Kidney epithelial cell (primary cell): ENCODE results near the gene FKBP10. TPM values are rescaled to one million over a fixed set of nuclear protein-coding genes. Genes with fewer than 3 reads are reported as not detected.

Source experiments
- DNase-seq: peaks from one replicate; pipeline ENCODE4 v3.0.0-alpha.2; 2010; ENCODE audit warnings: low read depth
- H3K27me3 ChIP-seq: 2 replicates; pipeline ENCODE4 v1.6.0; 2011; ENCODE audit warnings: low read length; ENCODE audit not compliant: control insufficient read depth, insufficient read depth
- H3K36me3 ChIP-seq: 2 replicates; pipeline ENCODE4 v1.5.1; 2011; ENCODE audit warnings: low read length; ENCODE audit not compliant: control insufficient read depth, insufficient read depth
- H3K4me3 ChIP-seq: 2 replicates; pipeline ENCODE4 v1.5.1; 2011; ENCODE audit warnings: low read depth, mild to moderate bottlenecking, control low read depth, low read length
- CTCF ChIP-seq: IDR thresholded peaks from 2 replicates; pipeline ENCODE4 v1.5.1; 2011; ENCODE audit warnings: mild to moderate bottlenecking, moderate library complexity, low read length, control low read depth, inconsistent platforms; ENCODE audit not compliant: insufficient read depth, poor library complexity, severe bottlenecking
- total RNA-seq: library from RNA; depleted of rRNA; stranded (reverse); fragments of >200 nt; gene quantifications from 2 replicates; pipeline ENCODE4 v1.2.3, GENCODE V29; 2015

FKBP10 gene
- total RNA-seq, 1 donor from 2014 or later: 157 TPM

GRCh38 chr17:41794540-41794975, 18.2 kb upstream of the FKBP10 start:
- DNase-seq: no peak
- Histone ChIP-seq H3K36me3 (no peaks in the 10 kb centered on the region), H3K27me3 (no peaks in the 10 kb centered on the region), H3K4me3 (no peak overlapping the region)
- no peak for TF ChIP-seq CTCF

- TF ChIP-seq CTCF: no peak
Measured at GRCh38 chr17:41796121-41796895, 16.5 kb upstream of the FKBP10 start.

GRCh38 chr17:41797377-41797776, 15.4 kb upstream of the FKBP10 start:
- H3K4me3 ChIP-seq: no peak overlapping the region
- no peaks in the 10 kb centered on the region for H3K36me3 ChIP-seq
- H3K27me3 ChIP-seq: no peaks in the 10 kb centered on the region
- DNase-seq: no peak
- TF ChIP-seq CTCF: no peak

More at GRCh38 chr17:41796121-41796895, 16.5 kb upstream of the FKBP10 start:
- Histone ChIP-seq H3K36me3 (no peaks in the 10 kb centered on the region), H3K27me3 (no peaks in the 10 kb centered on the region), H3K4me3 (no peak overlapping the region)
- DNase-seq: no peak

GRCh38 chr17:41799366-41799765, 13.4 kb upstream of the FKBP10 start:
- no peak overlapping the region for H3K4me3 ChIP-seq
- no peaks in the 10 kb centered on the region for H3K27me3 ChIP-seq
- DNase-seq: no peak
- no peak for TF ChIP-seq CTCF
- no peaks in the 10 kb centered on the region for H3K36me3 ChIP-seq

GRCh38 chr17:41800601-41801373, 12.0 kb upstream of the FKBP10 start:
- Histone ChIP-seq H3K36me3 (peaks cover 1% of the 10 kb centered on the region), H3K27me3 (no peaks in the 10 kb centered on the region), H3K4me3 (no peak overlapping the region)
- no peak for TF ChIP-seq CTCF
- no peak for DNase-seq
